Karpas-422 (cell line): ENCODE data around the gene SYCE3. TPM values are rescaled to one million over a fixed set of nuclear protein-coding genes. Genes with fewer than 3 reads are reported as not detected.

Source experiments
- DNase-seq: peaks from one replicate; pipeline ENCODE4 v3.0.0-alpha.2; 2015
- H2AFZ ChIP-seq: fragments of 200-600 bp; sonication (generic); 2 replicates; pipeline ENCODE4 v1.6.1; 2014; ENCODE audit warnings: antibody characterized with exemption, low read length, mixed read lengths
- H3K27ac ChIP-seq: fragments of 200-600 bp; sonication (generic); 2 replicates; pipeline ENCODE4 v1.5.1; 2014; ENCODE audit warnings: mild to moderate bottlenecking, low read length, moderate library complexity
- H3K27me3 ChIP-seq: fragments of 200-600 bp; sonication (generic); 2 replicates; pipeline ENCODE4 v1.6.1; 2014; ENCODE audit warnings: low read length, mixed read lengths
- H3K36me3 ChIP-seq: fragments of 200-600 bp; sonication (generic); 2 replicates; pipeline ENCODE4 v1.6.1; 2014; ENCODE audit warnings: low read length, mixed read lengths; ENCODE audit not compliant: insufficient read depth
- H3K4me1 ChIP-seq: fragments of 200-600 bp; sonication (generic); 2 replicates; pipeline ENCODE4 v1.6.1; 2014; ENCODE audit warnings: mild to moderate bottlenecking, low read length, mixed read lengths
- H3K4me2 ChIP-seq: fragments of 200-600 bp; sonication (generic); 2 replicates; pipeline ENCODE4 v1.6.1; 2014; ENCODE audit warnings: low read length, low read depth, mild to moderate bottlenecking; ENCODE audit not compliant: poor library complexity, severe bottlenecking
- H3K4me3 ChIP-seq: fragments of 200-600 bp; sonication (generic); 2 replicates; pipeline ENCODE4 v1.5.1; 2014; ENCODE audit warnings: mild to moderate bottlenecking, antibody characterized with exemption, low read length, mixed read lengths
- H3K79me2 ChIP-seq: fragments of 200-600 bp; sonication (generic); 2 replicates; pipeline ENCODE4 v1.6.1; 2014; ENCODE audit warnings: mild to moderate bottlenecking, low read length, mixed read lengths
- H3K9ac ChIP-seq: fragments of 200-600 bp; sonication (generic); 2 replicates; pipeline ENCODE4 v1.6.0; 2014; ENCODE audit warnings: low read length
- H3K9me2 ChIP-seq: fragments of 200-600 bp; sonication (generic), shearing (Covaris generic); replicated peaks from 2 replicates; pipeline ENCODE4 v1.6.0; 2014; ENCODE audit warnings: mild to moderate bottlenecking, low read length, moderate library complexity; ENCODE audit not compliant: insufficient read depth
- H3K9me3 ChIP-seq: fragments of 300-700, 200-600 bp; sonication (generic); 2 replicates; pipeline ENCODE4 v1.6.1; 2014; ENCODE audit warnings: low read length, mixed read lengths
- H4K20me1 ChIP-seq: fragments of 200-600 bp; sonication (generic); 2 replicates; pipeline ENCODE4 v1.6.1; 2014; ENCODE audit warnings: mild to moderate bottlenecking, antibody characterized with exemption, low read length, low read depth; ENCODE audit not compliant: insufficient read depth
- total RNA-seq: library from RNA; depleted of rRNA; stranded (reverse); fragments of >200 nt; shearing (Covaris generic); gene quantifications from 2 replicates; pipeline ENCODE4 v1.2.3, GENCODE V29; 2014; ENCODE audit warnings: low replicate concordance

The SYCE3 gene
- total RNA-seq, 1 experiment from 2014 or later = not detected

DNA sequence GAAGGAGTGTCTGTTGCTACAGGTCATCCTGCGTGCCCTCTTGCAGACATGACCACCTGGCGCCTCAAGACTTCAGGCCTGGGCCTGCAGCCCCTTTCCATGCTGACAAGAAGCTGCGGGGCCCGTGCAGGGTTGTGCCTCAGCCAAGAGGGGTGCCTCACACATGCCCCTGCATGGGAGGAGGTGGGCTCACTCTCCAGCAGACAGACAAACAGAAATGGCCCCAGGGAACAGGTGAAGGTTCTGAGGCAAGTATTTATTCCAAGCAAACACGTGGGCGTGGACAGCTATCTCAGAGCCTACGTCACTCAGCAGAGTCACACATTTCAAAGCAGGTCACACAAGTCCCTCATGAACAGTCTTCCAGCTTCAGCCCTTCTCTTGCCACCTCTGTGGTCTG is 5.9 kb upstream of the SYCE3 start:
- Histone ChIP-seq H3K27me3 (no peaks in the 10 kb centered on the region), H2AFZ (no peak overlapping the region), H3K9me3 (no peaks in the 10 kb centered on the region), H3K79me2 (no peaks in the 10 kb centered on the region), H3K9me2 (no peaks in the 10 kb centered on the region), H3K36me3 (peaks cover 21% of the 10 kb centered on the region), H3K4me3 (no peak overlapping the region), H3K4me2 (no peak overlapping the region), H3K9ac (no peak overlapping the region), H4K20me1 (no peaks in the 10 kb centered on the region), H3K27ac (no peak overlapping the region), H3K4me1 (peaks cover 2% of the 10 kb centered on the region)
- DNase-seq = no peak

GRCh38 chr22:50567721-50568252 is 5.1 kb upstream of the SYCE3 start:
- no peaks in the 10 kb centered on the region for H3K9me2 ChIP-seq
- H3K27ac ChIP-seq = no peak overlapping the region
- H3K4me2 ChIP-seq = no peak overlapping the region

DNA sequence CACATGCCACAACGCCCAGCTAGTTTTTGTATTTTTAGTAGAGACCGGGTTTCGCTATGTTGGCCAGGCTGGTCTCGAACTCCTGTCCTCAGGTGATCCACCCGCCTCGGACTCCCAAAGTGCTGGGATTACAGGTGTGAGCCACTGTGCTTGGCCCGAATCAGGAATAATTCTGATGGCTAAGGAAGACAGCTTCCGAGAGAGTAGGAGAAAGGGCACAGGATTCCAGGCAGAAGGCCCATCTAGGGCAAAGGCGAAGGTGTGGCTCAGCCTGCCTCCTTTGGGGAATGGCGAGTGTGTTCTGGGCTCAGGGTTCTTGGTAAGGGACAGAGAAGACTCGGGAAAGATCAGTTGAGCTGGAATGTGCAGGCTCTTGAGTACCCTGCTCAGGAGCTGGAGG is 1.6 kb upstream of the SYCE3 start:
- Histone ChIP-seq H3K9ac (no peak overlapping the region), H3K9me3 (no peaks in the 10 kb centered on the region), H3K4me3 (no peak overlapping the region), H4K20me1 (no peaks in the 10 kb centered on the region), H3K4me2 (no peak overlapping the region), H3K27me3 (no peaks in the 10 kb centered on the region), H3K36me3 (peaks cover 9% of the 10 kb centered on the region), H3K27ac (no peak overlapping the region), H3K9me2 (no peaks in the 10 kb centered on the region), H2AFZ (no peak overlapping the region), H3K4me1 (peaks cover 9% of the 10 kb centered on the region), H3K79me2 (no peaks in the 10 kb centered on the region)
- DNase-seq = no peak

More at GRCh38 chr22:50567721-50568252, 5.1 kb upstream of the SYCE3 start:
- Histone ChIP-seq H3K79me2 (no peaks in the 10 kb centered on the region), H3K9me3 (no peaks in the 10 kb centered on the region), H3K4me3 (no peak overlapping the region), H4K20me1 (no peaks in the 10 kb centered on the region), H2AFZ (no peak overlapping the region), H3K27me3 (no peaks in the 10 kb centered on the region), H3K36me3 (peaks cover 21% of the 10 kb centered on the region), H3K4me1 (peaks cover 9% of the 10 kb centered on the region), H3K9ac (no peak overlapping the region)
- DNase-seq = no peak

GRCh38 chr22:50563413-50564160 is 868 bp upstream of the SYCE3 start:
- Histone ChIP-seq H3K4me3 (peak overlapping the region; percentile 96), H3K9me3 (no peaks in the 10 kb centered on the region), H3K9ac (peak overlapping the region; percentile 85), H3K4me2 (peak overlapping the region; percentile 100), H3K27me3 (no peaks in the 10 kb centered on the region), H3K9me2 (no peaks in the 10 kb centered on the region), H3K36me3 (peaks cover 2% of the 10 kb centered on the region), H3K79me2 (no peaks in the 10 kb centered on the region), H4K20me1 (no peaks in the 10 kb centered on the region), H3K27ac (no peak overlapping the region), H3K4me1 (peaks cover 9% of the 10 kb centered on the region), H2AFZ (peak overlapping the region; percentile 95)
- DNase-seq = no peak

DNA sequence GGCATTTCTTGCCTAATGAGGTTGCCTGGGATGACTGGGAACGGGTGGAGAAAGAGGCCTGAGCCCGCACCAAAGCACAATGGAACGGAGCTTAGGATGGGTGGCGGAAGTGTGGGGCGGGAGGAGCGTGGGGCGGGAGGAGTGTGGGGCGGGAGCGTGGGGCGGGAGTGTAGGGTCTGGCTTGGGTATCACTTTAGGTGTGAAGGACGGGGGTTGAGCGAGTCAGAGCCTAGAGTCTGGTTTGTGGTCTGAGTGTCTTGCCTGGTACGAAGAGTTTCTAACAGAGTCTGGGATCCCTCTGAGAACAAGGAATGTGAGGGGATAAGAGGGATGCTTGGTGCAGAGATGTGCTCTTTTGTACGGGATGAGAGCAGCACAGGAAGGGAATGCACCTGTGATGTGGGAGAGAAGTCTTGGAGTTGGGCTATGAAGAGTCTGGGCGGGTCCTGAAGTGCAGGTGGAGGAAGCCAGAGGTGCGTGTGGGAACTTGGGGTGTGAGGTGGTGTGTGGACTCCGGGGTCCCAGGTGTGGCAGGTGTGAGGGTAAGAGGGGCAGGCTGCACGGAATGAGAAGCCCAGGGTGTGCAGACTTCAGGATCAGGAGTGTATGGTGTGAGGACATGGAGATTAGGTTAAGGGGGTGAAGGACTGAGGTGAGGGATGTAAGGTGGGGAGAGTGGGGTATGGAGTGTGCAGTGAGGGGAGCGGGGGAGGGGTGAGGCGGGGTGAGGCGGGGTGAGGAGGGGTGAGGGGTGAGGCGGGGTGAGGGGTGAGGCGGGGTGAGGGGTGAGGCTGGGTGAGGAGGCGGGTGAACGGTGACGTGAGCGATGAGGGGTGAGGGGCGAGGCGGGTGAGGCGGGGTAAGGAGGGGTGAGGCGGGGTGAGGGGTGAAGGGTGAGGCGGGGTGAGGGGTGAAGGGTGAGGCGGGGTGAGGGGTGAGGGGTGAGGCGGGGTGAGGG is 1.0 kb downstream of the SYCE3 start:
- H3K9me3 ChIP-seq = no peaks in the 10 kb centered on the region
- H3K4me1 ChIP-seq = peaks cover 9% of the 10 kb centered on the region
- no peak for DNase-seq
- H3K4me3 ChIP-seq = no peak overlapping the region
- no peak overlapping the region for H3K27ac ChIP-seq
- no peaks in the 10 kb centered on the region for H3K79me2 ChIP-seq
- no peaks in the 10 kb centered on the region for H3K27me3 ChIP-seq
- no peak overlapping the region for H3K4me2 ChIP-seq
- no peaks in the 10 kb centered on the region for H3K36me3 ChIP-seq
- no peak overlapping the region for H2AFZ ChIP-seq
- no peak overlapping the region for H3K9ac ChIP-seq
- no peaks in the 10 kb centered on the region for H3K9me2 ChIP-seq
- no peaks in the 10 kb centered on the region for H4K20me1 ChIP-seq

DNA sequence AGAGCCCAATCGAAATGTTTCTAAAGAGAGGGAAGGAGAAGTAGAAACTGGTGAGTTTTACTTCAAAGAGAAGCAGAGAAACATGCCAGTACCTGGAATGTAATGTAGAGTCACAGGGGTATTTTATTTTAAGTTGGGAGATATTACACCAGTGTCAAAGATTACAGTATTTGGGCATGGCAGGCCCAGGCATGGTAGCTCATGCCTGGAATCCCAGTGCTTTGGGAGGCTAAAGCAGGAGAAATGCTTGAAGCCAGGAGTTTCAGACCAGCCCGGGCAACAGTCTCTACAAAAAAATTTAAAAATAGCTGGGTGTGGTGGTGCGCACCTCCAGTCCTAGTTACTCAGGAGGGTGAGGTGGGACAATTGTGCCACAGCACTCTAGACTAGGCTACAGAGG is 2.7 kb downstream of the SYCE3 start:
- H3K27me3 ChIP-seq = no peaks in the 10 kb centered on the region
- H3K9me3 ChIP-seq = no peaks in the 10 kb centered on the region
- no peak overlapping the region for H2AFZ ChIP-seq
- DNase-seq = no peak
- H3K9me2 ChIP-seq = no peaks in the 10 kb centered on the region
- H3K36me3 ChIP-seq = no peaks in the 10 kb centered on the region
- H4K20me1 ChIP-seq = no peaks in the 10 kb centered on the region
- no peak overlapping the region for H3K27ac ChIP-seq
- H3K79me2 ChIP-seq = no peaks in the 10 kb centered on the region
- H3K4me3 ChIP-seq = no peak overlapping the region
- no peak overlapping the region for H3K9ac ChIP-seq
- peaks cover 9% of the 10 kb centered on the region for H3K4me1 ChIP-seq
- no peak overlapping the region for H3K4me2 ChIP-seq

DNA sequence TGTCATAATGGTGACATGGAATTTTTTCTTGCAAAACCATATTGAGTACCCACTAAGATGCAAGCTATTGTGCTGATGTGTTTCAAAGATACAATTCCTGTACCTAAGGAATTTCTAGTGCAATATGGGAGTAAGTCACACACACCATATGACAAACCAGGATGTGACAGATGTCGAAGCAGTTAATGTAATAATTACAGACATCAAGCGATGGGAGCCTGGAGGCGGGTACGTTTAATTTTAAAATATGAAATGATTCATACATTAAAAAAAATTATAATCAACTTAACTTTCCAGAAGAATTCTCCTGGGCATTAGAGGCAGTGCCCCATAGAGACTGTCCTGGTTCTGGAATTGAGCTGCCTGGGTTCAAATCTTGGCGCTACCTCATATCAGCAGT is 6.0 kb downstream of the SYCE3 start:
- no peaks in the 10 kb centered on the region for H3K27me3 ChIP-seq

GRCh38 chr22:50553310-50553709 is 9.4 kb downstream of the SYCE3 start:
- no peak for DNase-seq
- no peak overlapping the region for H3K4me3 ChIP-seq
- H3K9ac ChIP-seq = no peak overlapping the region
- H3K4me2 ChIP-seq = no peak overlapping the region
- no peak overlapping the region for H3K27ac ChIP-seq
- H3K79me2 ChIP-seq = no peaks in the 10 kb centered on the region
- no peak overlapping the region for H2AFZ ChIP-seq
- no peaks in the 10 kb centered on the region for H3K9me3 ChIP-seq
- H3K27me3 ChIP-seq = no peaks in the 10 kb centered on the region
- H3K36me3 ChIP-seq = no peaks in the 10 kb centered on the region
- no peaks in the 10 kb centered on the region for H4K20me1 ChIP-seq
- H3K4me1 ChIP-seq = peaks cover 13% of the 10 kb centered on the region
- H3K9me2 ChIP-seq = no peaks in the 10 kb centered on the region

More for the DNA sequence above, 6.0 kb downstream of the SYCE3 start:
- DNase-seq = no peak
- no peak overlapping the region for H3K27ac ChIP-seq
- H3K9me2 ChIP-seq = no peaks in the 10 kb centered on the region
- H2AFZ ChIP-seq = no peak overlapping the region
- no peaks in the 10 kb centered on the region for H3K36me3 ChIP-seq
- H3K4me2 ChIP-seq = no peak overlapping the region
- H3K4me1 ChIP-seq = no peaks in the 10 kb centered on the region
- H4K20me1 ChIP-seq = no peaks in the 10 kb centered on the region
- H3K4me3 ChIP-seq = no peak overlapping the region
- H3K79me2 ChIP-seq = no peaks in the 10 kb centered on the region
- no peak overlapping the region for H3K9ac ChIP-seq
- H3K9me3 ChIP-seq = no peaks in the 10 kb centered on the region
